Measurements from ENCODE around the gene STK31. TPM values are rescaled to one million over a fixed set of nuclear protein-coding genes. Genes with fewer than 3 reads are reported as not detected.
A peak's percentile ranks its signal among the peaks of the same experiment; 100 is the strongest.
"Not testable (repeated sequence)": the region's sequence is repeated elsewhere in the genome, so short reads cannot be mapped to it uniquely, and the experiment has no call there.

STK31 gene
- total RNA-seq, 2 donors from 2014 or later = 0.09 to 32.1 TPM

- H3K27me3 ChIP-seq (replicated peaks; ENCODE audit: insufficient read depth) = no peaks in the 10 kb centered on the region
- H3K27ac ChIP-seq = no peak overlapping the region
- intact Hi-C loops (cut with DNase I) = no loop called here
- no peak for TF ChIP-seq POLR2A (IDR thresholded peaks at IDR 0.05)
- peak; percentile 86 for TF ChIP-seq POLR2AphosphoS5 (IDR thresholded peaks at IDR 0.05)
- H3K4me1 ChIP-seq (replicated peaks) = no peaks in the 10 kb centered on the region
- H3K36me3 ChIP-seq = no peaks in the 10 kb centered on the region
- DNase-seq (ENCODE audit: low spot score) = peak; percentile 61
- H3K4me3 ChIP-seq = no peak overlapping the region
- no peaks in the 10 kb centered on the region for H3K9me3 ChIP-seq
Observed at GRCh38 chr7:23759671-23760391, 49.8 kb downstream of the STK31 start.

- 28% methylated on average over 3 of the region's 3 CpGs for WGBS
Observed at GRCh38 chr7:23765943-23766342, 55.9 kb downstream of the STK31 start.

GRCh38 chr7:23767514-23767913 is 57.5 kb downstream of the STK31 start:
- no peak overlapping the region for H3K27ac ChIP-seq
- no peak for TF ChIP-seq CTCF (IDR thresholded peaks at IDR 0.05)
- no peak for TF ChIP-seq POLR2AphosphoS5 (IDR thresholded peaks at IDR 0.05)
- TF ChIP-seq POLR2A (IDR thresholded peaks at IDR 0.05) = no peak
- intact Hi-C loops (cut with DNase I) = no loop called here
- no peaks in the 10 kb centered on the region for H3K4me1 ChIP-seq (replicated peaks)
- H3K27me3 ChIP-seq (replicated peaks; ENCODE audit: insufficient read depth) = no peaks in the 10 kb centered on the region
- H3K36me3 ChIP-seq = no peaks in the 10 kb centered on the region
- no peak overlapping the region for H3K4me3 ChIP-seq
- no peak for DNase-seq (ENCODE audit: low spot score)
- H3K9me3 ChIP-seq = no peaks in the 10 kb centered on the region

More at GRCh38 chr7:23765943-23766342, 55.9 kb downstream of the STK31 start:
- no peak for DNase-seq (ENCODE audit: low spot score)
- intact Hi-C loops (cut with DNase I) = no loop called here
- Histone ChIP-seq H3K27ac (no peak overlapping the region), H3K36me3 (no peaks in the 10 kb centered on the region), H3K4me1 (replicated peaks) (no peaks in the 10 kb centered on the region), H3K4me3 (no peak overlapping the region), H3K9me3 (no peaks in the 10 kb centered on the region), H3K27me3 (replicated peaks; ENCODE audit: insufficient read depth) (no peaks in the 10 kb centered on the region)
- TF ChIP-seq CTCF (IDR thresholded peaks at IDR 0.05) (no peak), POLR2AphosphoS5 (IDR thresholded peaks at IDR 0.05) (no peak), POLR2A (IDR thresholded peaks at IDR 0.05) (no peak)

GRCh38 chr7:23768022-23768421 is 58.0 kb downstream of the STK31 start:
- DNase-seq (ENCODE audit: low spot score) = no peak
- Histone ChIP-seq H3K36me3 (no peaks in the 10 kb centered on the region), H3K27ac (no peak overlapping the region), H3K4me1 (replicated peaks) (no peaks in the 10 kb centered on the region), H3K9me3 (no peaks in the 10 kb centered on the region), H3K27me3 (replicated peaks; ENCODE audit: insufficient read depth) (no peaks in the 10 kb centered on the region), H3K4me3 (no peak overlapping the region)
- TF ChIP-seq CTCF (IDR thresholded peaks at IDR 0.05) (no peak), POLR2AphosphoS5 (IDR thresholded peaks at IDR 0.05) (no peak), POLR2A (IDR thresholded peaks at IDR 0.05) (no peak)
- intact Hi-C loops (cut with DNase I) = no loop called here
- WGBS = 45% methylated on average over 3 of the region's 3 CpGs

- H3K36me3 ChIP-seq; H3K4me1 ChIP-seq (replicated peaks); intact Hi-C loops (cut with DNase I); H3K27me3 ChIP-seq (replicated peaks; ENCODE audit: insufficient read depth); DNase-seq (ENCODE audit: low spot score); H3K9me3 ChIP-seq; H3K27ac ChIP-seq; H3K4me3 ChIP-seq: not testable (repeated sequence)
- WGBS = 68% methylated on average over 7 of the region's 7 CpGs
Observed at GRCh38 chr7:23779185-23779800, 69.3 kb downstream of the STK31 start.

- no peaks in the 10 kb centered on the region for H3K9me3 ChIP-seq
- no peaks in the 10 kb centered on the region for H3K4me1 ChIP-seq (replicated peaks)
- no peak overlapping the region for H3K4me3 ChIP-seq
- H3K36me3 ChIP-seq = no peaks in the 10 kb centered on the region
- no peaks in the 10 kb centered on the region for H3K27me3 ChIP-seq (replicated peaks; ENCODE audit: insufficient read depth)
- no peak for DNase-seq (ENCODE audit: low spot score)
- TF ChIP-seq CTCF (IDR thresholded peaks at IDR 0.05) = no peak
- TF ChIP-seq POLR2AphosphoS5 (IDR thresholded peaks at IDR 0.05) = no peak
- TF ChIP-seq POLR2A (IDR thresholded peaks at IDR 0.05) = no peak
- no peak overlapping the region for H3K27ac ChIP-seq
- 92% methylated on average over 5 of the region's 5 CpGs for WGBS
- intact Hi-C loops (cut with DNase I) = no loop called here
Observed at GRCh38 chr7:23783115-23783514, 73.1 kb downstream of the STK31 start.
